HCT116 (cell line): Measurements from ENCODE around the gene MRPS27. TPM values are rescaled to one million over a fixed set of nuclear protein-coding genes. Genes with fewer than 3 reads are reported as not detected.

ENCODE experiments used
- ATAC-seq: fragments of 200-7000 bp; cut with Tn5 transposase; 2 replicates; pipeline ENCODE4 v1.9.1; 2020; ENCODE audit warnings: mild to moderate bottlenecking, moderate library complexity
- BruUV-seq: library from RNA; stranded (reverse); fragments of 400-500 nt; replicated peaks from 2 replicates; lab custom pipeline; 2021; lab: Mats Ljungman, UMichigan
- CTCF ChIA-PET: fragments of 300-600 bp; sonication (Branson Sonifier 250); formaldehyde crosslinking; loops from one replicate; lab custom pipeline; 2021; ENCODE audit warnings: antibody characterized with exemption; lab: Charles Lee
- POLR2A ChIA-PET: fragments of 300-600, 350-600 bp; sonication (Branson Sonifier 250); formaldehyde crosslinking; loops from one replicate; lab custom pipeline; 2021; ENCODE audit warnings: antibody characterized with exemption; lab: Charles Lee
- RAD21 ChIA-PET, 2 experiments: fragments of 300-600 bp; sonication (Branson Sonifier 250); formaldehyde crosslinking; loops; one replicate each; lab custom pipeline; 2023; ENCODE audit warnings: low total read pairs in 2 of 2; ENCODE audit not compliant: uncharacterized antibody in 2 of 2, unreplicated experiment in 2 of 2, low non-redundant PET in 1 of 2; lab: Charles Lee
- DNase-seq: peaks from one replicate; pipeline ENCODE4 v3.0.0-alpha.2; 2010; ENCODE audit warnings: low read depth, low spot score
- H2AFZ ChIP-seq: fragments of 200-600 bp; shearing (Covaris generic), sonication (generic); 2 replicates; pipeline ENCODE4 v1.6.1; 2017; ENCODE audit warnings: low read depth, mixed run types, mixed read lengths, antibody characterized with exemption, low read length; ENCODE audit not compliant: poor library complexity, severe bottlenecking
- H3K27ac ChIP-seq: 2 replicates; pipeline ENCODE4 v1.5.1; 2012; ENCODE audit warnings: low read depth, low read length
- H3K27me3 ChIP-seq: fragments of 200-600 bp; sonication (generic); 2 replicates; pipeline ENCODE4 v1.6.1; 2016; ENCODE audit warnings: mixed run types, low read length, mixed read lengths; ENCODE audit not compliant: insufficient read depth
- H3K36me3 ChIP-seq, 2 experiments: fragments of 200-500 bp in 1 of 2; fragments of 200-600 bp in 1 of 2; sonication (Bioruptor generic) in 1 of 2; sonication (generic) in 1 of 2; 2 replicates each; pipeline versions ENCODE4 v1.5.1 to v1.6.1; 2014 to 2016; ENCODE audit warnings: low read length in 2 of 2, inconsistent platforms in 1 of 2, mixed read lengths in 1 of 2, mixed run types in 1 of 2; ENCODE audit not compliant: insufficient read depth in 2 of 2, control insufficient read depth in 1 of 2
- H3K4me1 ChIP-seq, 2 experiments: fragments of 200-600 bp in 1 of 2; sonication (generic) in 1 of 2; 2 replicates each; pipeline versions ENCODE4 v1.5.1 to v1.6.1; 2012 to 2017; ENCODE audit warnings: low read length in 2 of 2, inconsistent platforms in 1 of 2, mild to moderate bottlenecking in 1 of 2, mixed read lengths in 1 of 2, mixed run types in 1 of 2, moderate library complexity in 1 of 2; ENCODE audit not compliant: insufficient read depth in 2 of 2, control insufficient read depth in 1 of 2
- H3K4me2 ChIP-seq: fragments of 200-600 bp; sonication (generic); 2 replicates; pipeline ENCODE4 v1.6.1; 2017; ENCODE audit warnings: mixed run types, low read length, mixed read lengths
- H3K4me3 ChIP-seq, 2 experiments: fragments of 200-600 bp in 1 of 2; sonication (generic) in 1 of 2; replicated peaks in 1 of 2; 2 replicates each; pipeline ENCODE4 v1.5.1; 2011 to 2016; ENCODE audit warnings: low read length in 2 of 2, control low read depth in 1 of 2, low read depth in 1 of 2, mild to moderate bottlenecking in 1 of 2, mixed read lengths in 1 of 2, mixed run types in 1 of 2
- H3K79me2 ChIP-seq: fragments of 200-600 bp; sonication (generic); 2 replicates; pipeline ENCODE4 v1.6.1; 2017; ENCODE audit warnings: mild to moderate bottlenecking, mixed run types, low read length, moderate library complexity, mixed read lengths; ENCODE audit not compliant: insufficient read depth
- H3K9ac ChIP-seq: fragments of 200-600 bp; sonication (generic); 2 replicates; pipeline ENCODE4 v1.6.1; 2016; ENCODE audit warnings: low read length, mixed read lengths
- H3K9me2 ChIP-seq: fragments of 200-600 bp; sonication (generic), shearing (Covaris generic); 2 replicates; pipeline ENCODE4 v1.6.1; 2017; ENCODE audit warnings: mixed run types, mild to moderate bottlenecking, moderate library complexity; ENCODE audit not compliant: insufficient read depth
- H3K9me3 ChIP-seq, 2 experiments: fragments of 200-500 bp in 1 of 2; fragments of 200-600 bp in 1 of 2; sonication (Bioruptor generic) in 1 of 2; sonication (generic) in 1 of 2; 2 replicates each; pipeline ENCODE4 v1.6.1; 2014 to 2017; ENCODE audit warnings: low read length in 2 of 2, mixed read lengths in 2 of 2, inconsistent platforms in 1 of 2, low read depth in 1 of 2, mild to moderate bottlenecking in 1 of 2, mixed run types in 1 of 2, moderate library complexity in 1 of 2; ENCODE audit not compliant: control insufficient read depth in 1 of 2, insufficient read depth in 1 of 2
- H4K20me1 ChIP-seq: fragments of 200-600 bp; sonication (generic), shearing (Covaris generic); 2 replicates; pipeline ENCODE4 v1.6.1; 2017; ENCODE audit warnings: mixed run types, mild to moderate bottlenecking, moderate library complexity; ENCODE audit not compliant: insufficient read depth
- ATF3 ChIP-seq: IDR thresholded peaks from 2 replicates; pipeline ENCODE4 v1.6.1; 2012
- CBX3 ChIP-seq: IDR thresholded peaks from 2 replicates; pipeline ENCODE4 v1.6.1; 2012; ENCODE audit warnings: low read depth
- CEBPB ChIP-seq: IDR thresholded peaks from 2 replicates; pipeline ENCODE4 v1.6.1; 2012; ENCODE audit warnings: low read depth
- EGR1 ChIP-seq: IDR thresholded peaks from 2 replicates; pipeline ENCODE4 v1.6.1; 2012; ENCODE audit warnings: low read depth
- EZH2 ChIP-seq: fragments of 200-600 bp; sonication (generic); IDR thresholded peaks from 2 replicates; pipeline ENCODE4 v1.6.1; 2017; ENCODE audit warnings: antibody characterized with exemption, mixed run types
- EZH2phosphoT487 ChIP-seq: fragments of 200-600 bp; IDR thresholded peaks from 2 replicates; pipeline ENCODE4 v1.6.1; 2018; ENCODE audit warnings: antibody characterized with exemption, borderline replicate concordance
- JUND ChIP-seq: IDR thresholded peaks from 2 replicates; pipeline ENCODE4 v1.6.1; 2012
- MAX ChIP-seq: IDR thresholded peaks from 2 replicates; pipeline ENCODE4 v1.6.1; 2012
- POLR2A ChIP-seq: IDR thresholded peaks from 2 replicates; pipeline ENCODE4 v1.7.0; 2011; ENCODE audit warnings: borderline replicate concordance; ENCODE audit not compliant: insufficient read depth, insufficient read length; ENCODE audit errors: extremely low read depth
- POLR2AphosphoS5 ChIP-seq: IDR thresholded peaks from 2 replicates; pipeline ENCODE4 v1.6.1; 2011; ENCODE audit warnings: mild to moderate bottlenecking, low read depth, low read length, moderate library complexity
- RAD21 ChIP-seq: IDR thresholded peaks from 2 replicates; pipeline ENCODE4 v1.6.1; 2012; ENCODE audit warnings: low read depth, mild to moderate bottlenecking
- SIN3A ChIP-seq: IDR thresholded peaks from 2 replicates; pipeline ENCODE4 v1.6.1; 2012; ENCODE audit warnings: low read depth
- SP1 ChIP-seq: IDR thresholded peaks from 2 replicates; pipeline ENCODE4 v1.6.1; 2012; ENCODE audit warnings: low read depth
- SRF ChIP-seq: IDR thresholded peaks from 2 replicates; pipeline ENCODE4 v1.6.1; 2012; ENCODE audit warnings: low read depth
- ZBTB33 ChIP-seq: IDR thresholded peaks from 2 replicates; pipeline ENCODE4 v1.6.1; 2011; ENCODE audit warnings: mild to moderate bottlenecking, low read length, moderate library complexity; ENCODE audit not compliant: insufficient replicate concordance; ENCODE audit errors: extremely low read depth
- ZFX ChIP-seq: fragments of 450-650 bp; IDR thresholded peaks from 2 replicates; pipeline ENCODE4 v1.6.1; 2017
- ZNF274 ChIP-seq: fragments of 200-500 bp; sonication (Bioruptor generic); IDR thresholded peaks from 2 replicates; pipeline ENCODE4 v1.6.1; 2014; ENCODE audit warnings: mild to moderate bottlenecking, low read depth, low read length, inconsistent platforms
- intact Hi-C: fragments of 100-400 bp; cut with micrococcal nuclease; formaldehyde crosslinking; loops from 2 replicates; pipeline ENCODE4 v1.10.0; 2022
- total RNA-seq: library from RNA; stranded (reverse); gene quantifications from one replicate; pipeline ENCODE4 v1.2.1, GENCODE V29; 2021; ENCODE audit not compliant: unreplicated experiment
- TF ChIP-seq, protein P1 (sequence below): IDR thresholded peaks from 2 replicates; pipeline ENCODE4 v1.6.1; 2012; ENCODE audit warnings: low read depth

MRPS27 gene
- total RNA-seq, 1 experiment from 2014 or later: 113 TPM

- H3K4me2 ChIP-seq: no peak overlapping the region
- H3K9me2 ChIP-seq: no peaks in the 10 kb centered on the region
- no peaks in the 10 kb centered on the region for H3K27me3 ChIP-seq
- TF ChIP-seq ZFX (no peak), JUND (no peak), MAX (no peak), SIN3A (no peak), POLR2AphosphoS5 (no peak), ATF3 (no peak), EGR1 (no peak), SP1 (no peak), RAD21 (no peak), EZH2 (no peak), POLR2A (no peak), ZBTB33 (no peak), CBX3 (no peak), EZH2phosphoT487 (no peak), CEBPB (no peak), ZNF274 (no peak), SRF (no peak)
- TF ChIP-seq, protein P1, sequence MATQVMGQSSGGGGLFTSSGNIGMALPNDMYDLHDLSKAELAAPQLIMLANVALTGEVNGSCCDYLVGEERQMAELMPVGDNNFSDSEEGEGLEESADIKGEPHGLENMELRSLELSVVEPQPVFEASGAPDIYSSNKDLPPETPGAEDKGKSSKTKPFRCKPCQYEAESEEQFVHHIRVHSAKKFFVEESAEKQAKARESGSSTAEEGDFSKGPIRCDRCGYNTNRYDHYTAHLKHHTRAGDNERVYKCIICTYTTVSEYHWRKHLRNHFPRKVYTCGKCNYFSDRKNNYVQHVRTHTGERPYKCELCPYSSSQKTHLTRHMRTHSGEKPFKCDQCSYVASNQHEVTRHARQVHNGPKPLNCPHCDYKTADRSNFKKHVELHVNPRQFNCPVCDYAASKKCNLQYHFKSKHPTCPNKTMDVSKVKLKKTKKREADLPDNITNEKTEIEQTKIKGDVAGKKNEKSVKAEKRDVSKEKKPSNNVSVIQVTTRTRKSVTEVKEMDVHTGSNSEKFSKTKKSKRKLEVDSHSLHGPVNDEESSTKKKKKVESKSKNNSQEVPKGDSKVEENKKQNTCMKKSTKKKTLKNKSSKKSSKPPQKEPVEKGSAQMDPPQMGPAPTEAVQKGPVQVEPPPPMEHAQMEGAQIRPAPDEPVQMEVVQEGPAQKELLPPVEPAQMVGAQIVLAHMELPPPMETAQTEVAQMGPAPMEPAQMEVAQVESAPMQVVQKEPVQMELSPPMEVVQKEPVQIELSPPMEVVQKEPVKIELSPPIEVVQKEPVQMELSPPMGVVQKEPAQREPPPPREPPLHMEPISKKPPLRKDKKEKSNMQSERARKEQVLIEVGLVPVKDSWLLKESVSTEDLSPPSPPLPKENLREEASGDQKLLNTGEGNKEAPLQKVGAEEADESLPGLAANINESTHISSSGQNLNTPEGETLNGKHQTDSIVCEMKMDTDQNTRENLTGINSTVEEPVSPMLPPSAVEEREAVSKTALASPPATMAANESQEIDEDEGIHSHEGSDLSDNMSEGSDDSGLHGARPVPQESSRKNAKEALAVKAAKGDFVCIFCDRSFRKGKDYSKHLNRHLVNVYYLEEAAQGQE: no peak
- no peaks in the 10 kb centered on the region for H3K9me3 ChIP-seq
- ChIA-PET POLR2A (no interaction called here), CTCF (no interaction called here), RAD21 (no interaction called here)
- no peak overlapping the region for H3K9ac ChIP-seq
- no peaks in the 10 kb centered on the region for H3K79me2 ChIP-seq
- intact Hi-C loops: no loop called here
- no TSS peak for BruUV-seq
- DNase-seq (no peak), ATAC-seq (no peak)
- H2AFZ ChIP-seq: no peak overlapping the region
- H3K4me3 ChIP-seq: no peak overlapping the region
- H3K4me1 ChIP-seq: peaks cover 10 to 29% of the 10 kb centered on the region in 2 experiments
- H3K36me3 ChIP-seq: no peaks in the 10 kb centered on the region
- H3K27ac ChIP-seq: no peak overlapping the region
- no peaks in the 10 kb centered on the region for H4K20me1 ChIP-seq
Observed at GRCh38 chr5:72208324-72208926, 111.6 kb downstream of the MRPS27 start.
